H1 (cell line): ENCODE results near the gene TRIM73.
"Not testable (repeated sequence)": the region's sequence is repeated elsewhere in the genome, so short reads cannot be mapped to it uniquely, and the experiment has no call there.

ENCODE experiments used
- EZH2 ChIP-seq: fragments of 200-600 bp; sonication (generic); IDR thresholded peaks from 2 replicates; pipeline ENCODE4 v1.7.1; 2012; ENCODE audit warnings: low read depth, mild to moderate bottlenecking, moderate library complexity, low read length, inconsistent platforms; ENCODE audit not compliant: severe bottlenecking
- POLR2AphosphoS5 ChIP-seq: IDR thresholded peaks from 2 replicates; pipeline ENCODE4 v1.6.1; 2011; ENCODE audit warnings: low read depth, low read length
- RFX5 ChIP-seq: IDR thresholded peaks from 2 replicates; pipeline ENCODE4 v1.6.1; 2011; ENCODE audit warnings: low read depth, low read length, improper control_type of control experiment, borderline replicate concordance
- TF ChIP-seq, protein P1 (sequence below), 3 experiments: IDR thresholded peaks; 1 replicate in 2 of 3; 2 replicates in 1 of 3; pipeline versions ENCODE4 v1.5.1 to v1.6.1; 2011; ENCODE audit warnings: low read length in 3 of 3, mild to moderate bottlenecking in 3 of 3, inconsistent platforms in 2 of 3, low read depth in 1 of 3, moderate library complexity in 1 of 3; ENCODE audit not compliant: insufficient read depth in 1 of 3; ENCODE audit errors: control extremely low read depth in 1 of 3

DNA sequence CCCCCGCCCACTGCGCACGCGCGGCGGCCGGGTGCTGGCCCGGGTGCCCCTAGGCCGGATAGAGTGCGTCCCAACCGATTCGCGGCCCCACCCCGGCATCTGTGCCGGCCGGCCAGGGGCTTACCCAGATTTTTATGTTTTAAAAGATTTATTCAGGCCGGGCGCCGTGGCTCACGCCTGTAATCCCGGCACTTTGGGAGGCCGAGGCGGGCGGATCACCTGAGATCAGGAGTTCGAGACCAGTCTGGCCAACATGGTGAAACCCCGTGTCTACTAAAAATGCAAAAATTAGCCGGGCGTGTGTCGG is 35.9 kb upstream of the TRIM73 start:
- TF ChIP-seq, protein P1, sequence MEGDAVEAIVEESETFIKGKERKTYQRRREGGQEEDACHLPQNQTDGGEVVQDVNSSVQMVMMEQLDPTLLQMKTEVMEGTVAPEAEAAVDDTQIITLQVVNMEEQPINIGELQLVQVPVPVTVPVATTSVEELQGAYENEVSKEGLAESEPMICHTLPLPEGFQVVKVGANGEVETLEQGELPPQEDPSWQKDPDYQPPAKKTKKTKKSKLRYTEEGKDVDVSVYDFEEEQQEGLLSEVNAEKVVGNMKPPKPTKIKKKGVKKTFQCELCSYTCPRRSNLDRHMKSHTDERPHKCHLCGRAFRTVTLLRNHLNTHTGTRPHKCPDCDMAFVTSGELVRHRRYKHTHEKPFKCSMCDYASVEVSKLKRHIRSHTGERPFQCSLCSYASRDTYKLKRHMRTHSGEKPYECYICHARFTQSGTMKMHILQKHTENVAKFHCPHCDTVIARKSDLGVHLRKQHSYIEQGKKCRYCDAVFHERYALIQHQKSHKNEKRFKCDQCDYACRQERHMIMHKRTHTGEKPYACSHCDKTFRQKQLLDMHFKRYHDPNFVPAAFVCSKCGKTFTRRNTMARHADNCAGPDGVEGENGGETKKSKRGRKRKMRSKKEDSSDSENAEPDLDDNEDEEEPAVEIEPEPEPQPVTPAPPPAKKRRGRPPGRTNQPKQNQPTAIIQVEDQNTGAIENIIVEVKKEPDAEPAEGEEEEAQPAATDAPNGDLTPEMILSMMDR (IDR thresholded peaks at IDR 0.05; ENCODE audit: control extremely low read depth in 1 of 3, insufficient read depth in 1 of 3, low read depth in 1 of 3, low read length in 3 of 3), result not testable (repeated sequence)
- TF ChIP-seq RFX5, POLR2AphosphoS5, EZH2: not testable (repeated sequence)
